HepG2 (cell line): Measurements from ENCODE around the gene BET1L. TPM values are rescaled to one million over a fixed set of nuclear protein-coding genes. Genes with fewer than 3 reads are reported as not detected.

Source experiments
- ATAC-seq: fragments of 200-7000 bp; cut with Tn5 transposase; 3 replicates; pipeline ENCODE4 v1.9.1; 2020; ENCODE audit warnings: mild to moderate bottlenecking, moderate library complexity
- BruUV-seq: library from RNA; stranded (reverse); fragments of 400-500 nt; replicated peaks from 2 replicates; lab custom pipeline; 2021; lab: Mats Ljungman, UMichigan
- CTCF ChIA-PET: fragments of 300-600 bp; formaldehyde crosslinking; extraction: SDS; loops from one replicate; lab custom pipeline; 2021; ENCODE audit warnings: low total read pairs, inconsistent platforms, low intra/inter-chr PET ratio; lab: Yijun Ruan, JAX
- POLR2A ChIA-PET: fragments of 350-600 bp; sonication (Branson Sonifier 250); formaldehyde crosslinking; loops from one replicate; lab custom pipeline; 2020; ENCODE audit warnings: antibody characterized with exemption, inconsistent platforms; lab: Yijun Ruan, JAX
- DNase-seq: peaks from one replicate; pipeline ENCODE4 v3.0.0-alpha.2; 2015; ENCODE audit warnings: low spot score
- FAIRE-seq: peaks from 3 replicates; lab custom pipeline; 2011; peaks lifted over from hg19 to GRCh38; lab: Jason Lieb, UNC
- H2AFZ ChIP-seq: one replicate; pipeline ENCODE4 v1.6.1; 2011; ENCODE audit warnings: low read length, inconsistent platforms
- H3K27ac ChIP-seq: fragments of 300-600 bp; 3 replicates; pipeline ENCODE4 v1.8.0; 2011; ENCODE audit warnings: mixed run types, mild to moderate bottlenecking, mixed read lengths, low read length, inconsistent platforms; ENCODE audit not compliant: insufficient read depth; ENCODE audit errors: extremely low read length
- H3K27me3 ChIP-seq, 2 experiments: fragments of 200-600 bp in 1 of 2; 2 replicates in 1 of 2; 3 replicates in 1 of 2; pipeline versions ENCODE4 v1.6.0 to v1.8.0; 2011; ENCODE audit warnings: low read length in 2 of 2, mild to moderate bottlenecking in 2 of 2, moderate library complexity in 2 of 2, inconsistent platforms in 1 of 2; ENCODE audit not compliant: insufficient read depth in 2 of 2, control insufficient read depth in 1 of 2
- H3K36me3 ChIP-seq, 2 experiments: fragments of 200-600 bp in 1 of 2; replicated peaks in 1 of 2; 2 replicates in 1 of 2; 3 replicates in 1 of 2; pipeline versions ENCODE4 v1.5.1 to v1.8.0; 2011; ENCODE audit warnings: low read length in 2 of 2, inconsistent platforms in 1 of 2; ENCODE audit not compliant: insufficient read depth in 2 of 2, control insufficient read depth in 1 of 2
- H3K4me1 ChIP-seq: 2 replicates; pipeline ENCODE4 v1.5.1; 2012; ENCODE audit warnings: low read length, inconsistent platforms; ENCODE audit not compliant: insufficient read depth
- H3K4me2 ChIP-seq: 2 replicates; pipeline ENCODE4 v1.6.0; 2011; ENCODE audit warnings: low read depth, low read length, inconsistent platforms
- H3K4me3 ChIP-seq, 3 experiments: fragments of 200-600 bp in 1 of 3; sonication (generic), shearing (Covaris generic) in 1 of 3; replicated peaks in 1 of 3; 2 replicates each; pipeline ENCODE4 v1.5.1; 2011 to 2016; ENCODE audit warnings: low read length in 3 of 3, inconsistent platforms in 2 of 3, low read depth in 2 of 3, mild to moderate bottlenecking in 2 of 3, control low read depth in 1 of 3, mixed read lengths in 1 of 3; ENCODE audit not compliant: insufficient read depth in 1 of 3
- H3K79me2 ChIP-seq: one replicate; pipeline ENCODE4 v1.6.1; 2011; ENCODE audit warnings: low read length, inconsistent platforms; ENCODE audit not compliant: insufficient read depth
- H3K9ac ChIP-seq: 2 replicates; pipeline ENCODE4 v1.6.0; 2011; ENCODE audit warnings: mild to moderate bottlenecking, low read depth, low read length, inconsistent platforms; ENCODE audit not compliant: insufficient read depth
- H3K9me3 ChIP-seq: 2 replicates; pipeline ENCODE4 v1.5.1; 2012; ENCODE audit warnings: mild to moderate bottlenecking, low read length
- H4K20me1 ChIP-seq: 2 replicates; pipeline ENCODE4 v1.6.0; 2011; ENCODE audit warnings: inconsistent platforms, mild to moderate bottlenecking, low read length, moderate library complexity; ENCODE audit not compliant: insufficient read depth
- ATRX ChIP-seq: sonication (generic); formaldehyde crosslinking; IDR thresholded peaks from 2 replicates; pipeline ENCODE4 v1.4.0; 2020; ENCODE audit warnings: missing genetic modification reagents, borderline replicate concordance
- CCAR2 ChIP-seq: fragments of 200-400 bp; formaldehyde crosslinking; optimal IDR thresholded peaks from 2 replicates; pipeline ENCODE3; 2018; ENCODE audit warnings: low read depth, mild to moderate bottlenecking, low read length, moderate library complexity
- CSRNP1 ChIP-seq: sonication (generic); formaldehyde crosslinking; IDR thresholded peaks from 2 replicates; pipeline ENCODE4 v1.8.1; 2023; ENCODE audit warnings: mild to moderate bottlenecking, missing genetic modification reagents
- DPF2 ChIP-seq: sonication (generic); formaldehyde crosslinking; IDR thresholded peaks from 2 replicates; pipeline ENCODE4 v1.4.0; 2020; ENCODE audit warnings: mild to moderate bottlenecking, low read depth, missing genetic modification reagents, borderline replicate concordance
- E2F2 ChIP-seq: sonication (generic); formaldehyde crosslinking; IDR thresholded peaks from 2 replicates; pipeline ENCODE4 v1.4.0; 2020; ENCODE audit warnings: missing genetic modification reagents, borderline replicate concordance
- FOXC1 ChIP-seq: sonication (generic); formaldehyde crosslinking; IDR thresholded peaks from 2 replicates; pipeline ENCODE4 v1.8.0; 2022; ENCODE audit warnings: mild to moderate bottlenecking, missing genetic modification reagents, borderline replicate concordance
- FOXP4 ChIP-seq: sonication (generic); formaldehyde crosslinking; IDR thresholded peaks from 2 replicates; pipeline ENCODE4 v1.4.0; 2020; ENCODE audit warnings: missing genetic modification reagents
- MYC ChIP-seq: sonication (generic); formaldehyde crosslinking; IDR thresholded peaks from 2 replicates; pipeline ENCODE4 v1.9.0; 2021; ENCODE audit warnings: missing genetic modification reagents, borderline replicate concordance
- PCBP1 ChIP-seq: fragments of 200-400 bp; formaldehyde crosslinking; IDR thresholded peaks from 2 replicates; pipeline ENCODE4 v1.6.1; 2017; ENCODE audit warnings: mild to moderate bottlenecking, low read depth, low read length, borderline replicate concordance
- RXRA ChIP-seq: sonication (generic); formaldehyde crosslinking; IDR thresholded peaks from 2 replicates; pipeline ENCODE4 v1.5.1; 2020; ENCODE audit warnings: missing genetic modification reagents
- SMAD9 ChIP-seq: sonication (generic); formaldehyde crosslinking; IDR thresholded peaks from 2 replicates; pipeline ENCODE4 v1.5.1; 2020; ENCODE audit warnings: mild to moderate bottlenecking, missing genetic modification reagents
- SNRNP70 ChIP-seq: fragments of 200-400 bp; formaldehyde crosslinking; IDR thresholded peaks from 2 replicates; pipeline ENCODE4 v1.6.1; 2017; ENCODE audit warnings: mild to moderate bottlenecking, low read depth, low read length, moderate library complexity
- SOX6 ChIP-seq, 2 experiments: fragments of 450-650 bp in 1 of 2; sonication (generic) in 1 of 2; formaldehyde crosslinking in 1 of 2; IDR thresholded peaks; 2 replicates each; pipeline versions ENCODE4 v1.4.0 to v1.6.1; 2017 to 2020; ENCODE audit warnings: antibody characterized with exemption in 1 of 2, mild to moderate bottlenecking in 1 of 2, missing genetic modification reagents in 1 of 2
- SP140L ChIP-seq: sonication (generic); formaldehyde crosslinking; IDR thresholded peaks from 2 replicates; pipeline ENCODE4 v1.4.0; 2020; ENCODE audit warnings: missing genetic modification reagents, borderline replicate concordance
- STAT6 ChIP-seq: sonication (generic); formaldehyde crosslinking; IDR thresholded peaks from 2 replicates; pipeline ENCODE4 v1.4.0; 2020; ENCODE audit warnings: missing genetic modification reagents, mild to moderate bottlenecking, borderline replicate concordance
- ZNF792 ChIP-seq: IDR thresholded peaks from 2 replicates; pipeline ENCODE4 v1.6.1; 2016
- WGBS: methylation state at CpG from one replicate; pipeline ENCODE4 v1.1.6; 2017; ENCODE audit warnings: low lambda C conversion rate; 5-methylcytosine and 5-hydroxymethylcytosine counted together
- in situ Hi-C: cut with HindIII; loops from 2 replicates; pipeline ENCODE4 v1.10.0; 2017; ENCODE audit warnings: low pct_unique_long_range_greater_than_20kb; ENCODE audit not compliant: extremely low pct_ligation_motif_present
- intact Hi-C: fragments of 100-400 bp; cut with micrococcal nuclease; formaldehyde crosslinking; loops from one replicate; pipeline ENCODE4 v1.10.0; 2022; ENCODE audit not compliant: unreplicated experiment
- polyA plus RNA-seq, 8 experiments: library from polyadenylated mRNA; depleted of rRNA in 3 of 8; stranded (reverse) in 7 of 8; unstranded in 1 of 8; fragments of >200 nt; fragmentation: Illumina TruSeq in 4 of 8; extraction: Trizol in 4 of 8; gene quantifications; 2 replicates each; pipeline versions ENCODE4 v1.2.1 to v1.2.3, GENCODE V29; 2011 to 2016; ENCODE audit warnings: low read depth in 4 of 8, missing spikeins in 1 of 8, mixed read lengths in 1 of 8; ENCODE audit not compliant: insufficient read depth in 1 of 8
- total RNA-seq, 5 experiments: library from RNA; depleted of rRNA; stranded (reverse); fragments of >200 nt; fragmentation: Illumina TruSeq; extraction: Trizol; gene quantifications; 2 replicates each; pipeline ENCODE4 v1.2.3, GENCODE V29; 2016; ENCODE audit warnings: low read depth in 1 of 5

The BET1L gene
- total and polyA plus RNA-seq, 2 of the 13 experiments (the other 11 are each of a cell fraction or from before 2014, with no cell fraction given) = 26.2 to 59.6 TPM

GRCh38 chr11:241634-242033, 34.4 kb upstream of the BET1L start (continued):
- TF ChIP-seq STAT6 (CRISPR knock-in tag) = no peak
- no peak for TF ChIP-seq DPF2 (CRISPR knock-in tag)
- TF ChIP-seq ATRX (CRISPR knock-in tag) = no peak
- TF ChIP-seq RXRA (CRISPR knock-in tag) = no peak

- 96% methylated on average over 1 of the region's 1 CpG for WGBS
- CTCF ChIA-PET = interaction anchor here (0.7 kb wide), 1 partner anchor 1847 kb away, joined by 3 read pairs; no protein-coding TSS in a partner anchor
- BruUV-seq = no TSS peak
- H3K9ac ChIP-seq = no peak overlapping the region
- FAIRE-seq (no peak), DNase-seq (no peak), ATAC-seq (no peak)
- no peak overlapping the region for H2AFZ ChIP-seq
- POLR2A ChIA-PET = no interaction called here
- peaks cover 5 to 40% of the 10 kb centered on the region in 2 experiments; a peak in 4 of 5 replicates for H3K36me3 ChIP-seq
- H4K20me1 ChIP-seq = no peaks in the 10 kb centered on the region
- H3K4me3 ChIP-seq = no peak overlapping the region
- no peaks in the 10 kb centered on the region; a peak in 1 of 5 replicates for H3K27me3 ChIP-seq
- peaks cover 17% of the 10 kb centered on the region for H3K4me1 ChIP-seq
- no peaks in the 10 kb centered on the region for H3K9me3 ChIP-seq
- peaks cover 26% of the 10 kb centered on the region for H3K79me2 ChIP-seq
- intact Hi-C loops (no loop called here), in situ Hi-C loops (no loop called here)
- H3K27ac ChIP-seq = no peak overlapping the region
- H3K4me2 ChIP-seq = no peak overlapping the region
- TF ChIP-seq PCBP1 = no peak
- TF ChIP-seq SOX6 (IDR thresholded peaks at IDR 0.05) = no peak
- no peak for TF ChIP-seq SOX6 (CRISPR knock-in tag; IDR thresholded peaks at IDR 0.05)
- TF ChIP-seq CCAR2 = no peak
- no peak for TF ChIP-seq ZNF792 (CRISPR knock-in tag)
- TF ChIP-seq MYC (CRISPR knock-in tag) = no peak
- no peak for TF ChIP-seq E2F2
- no peak for TF ChIP-seq CSRNP1 (CRISPR knock-in tag)
- no peak for TF ChIP-seq FOXP4 (CRISPR knock-in tag)
- TF ChIP-seq SP140L (CRISPR knock-in tag) = no peak
- TF ChIP-seq SMAD9 = no peak
- TF ChIP-seq SNRNP70 = no peak
- no peak for TF ChIP-seq FOXC1
Observed at GRCh38 chr11:240315-240714, 33.1 kb upstream of the BET1L start.
